Activated CD8-positive, alpha-beta T cell treated with anti-CD3 and anti-CD28 coated beads for 36 hours (primary cell): ENCODE results near the gene PROM2. TPM values are rescaled to one million over a fixed set of nuclear protein-coding genes. Genes with fewer than 3 reads are reported as not detected.
"Not testable (repeated sequence)": the region's sequence is repeated elsewhere in the genome, so short reads cannot be mapped to it uniquely, and the experiment has no call there.

Experiments
- ATAC-seq: fragments of 200-7000 bp; cut with Tn5 transposase; one replicate; pipeline ENCODE4 v1.10.0; 2021; ENCODE audit warnings: mild to moderate bottlenecking, moderate library complexity
- CTCF ChIA-PET: fragments of 350-600 bp; sonication (Branson Sonifier 250); formaldehyde crosslinking; loops from one replicate; lab custom pipeline; 2021; ENCODE audit warnings: antibody characterized with exemption; lab: Charles Lee
- POLR2A ChIA-PET: fragments of 350-600 bp; sonication (Branson Sonifier 250); formaldehyde crosslinking; loops from one replicate; lab custom pipeline; 2021; ENCODE audit warnings: antibody characterized with exemption; lab: Charles Lee
- DNase-seq: peaks from one replicate; pipeline ENCODE4 v3.0.0-alpha.2; 2020
- H3K27ac Mint-ChIP-seq: one replicate; pipeline ENCODE4 v1.8.0; 2021; ENCODE audit warnings: mild to moderate bottlenecking, mixed read lengths
- H3K27me3 Mint-ChIP-seq: one replicate; pipeline ENCODE4 v1.8.0; 2021; ENCODE audit warnings: mixed read lengths
- H3K36me3 Mint-ChIP-seq: one replicate; pipeline ENCODE4 v1.8.0; 2021; ENCODE audit warnings: low read depth, mixed read lengths
- H3K4me1 Mint-ChIP-seq: one replicate; pipeline ENCODE4 v1.8.0; 2021; ENCODE audit warnings: low read depth, mixed read lengths
- H3K4me3 Mint-ChIP-seq: one replicate; pipeline ENCODE4 v1.8.0; 2021; ENCODE audit warnings: mild to moderate bottlenecking, moderate library complexity, mixed read lengths
- H3K9me3 Mint-ChIP-seq: one replicate; pipeline ENCODE4 v1.8.0; 2021; ENCODE audit warnings: mixed read lengths
- intact Hi-C: fragments of 100-400 bp; cut with micrococcal nuclease; formaldehyde crosslinking; loops from one replicate; pipeline ENCODE4 v1.10.0; 2022
- total RNA-seq, 2 experiments: library from RNA; stranded (reverse); gene quantifications; one replicate each; pipeline ENCODE4 v1.2.3, GENCODE V29; 2021
- TF ChIP-seq, protein P1 (sequence below): fragments of 200-600 bp; IDR thresholded peaks from one replicate; pipeline ENCODE4 v1.8.0; 2022; ENCODE audit warnings: antibody characterized with exemption, mild to moderate bottlenecking

PROM2 gene
- total RNA-seq, 2 experiments from 2014 or later, result 0.47 to 1.2 TPM

DNA sequence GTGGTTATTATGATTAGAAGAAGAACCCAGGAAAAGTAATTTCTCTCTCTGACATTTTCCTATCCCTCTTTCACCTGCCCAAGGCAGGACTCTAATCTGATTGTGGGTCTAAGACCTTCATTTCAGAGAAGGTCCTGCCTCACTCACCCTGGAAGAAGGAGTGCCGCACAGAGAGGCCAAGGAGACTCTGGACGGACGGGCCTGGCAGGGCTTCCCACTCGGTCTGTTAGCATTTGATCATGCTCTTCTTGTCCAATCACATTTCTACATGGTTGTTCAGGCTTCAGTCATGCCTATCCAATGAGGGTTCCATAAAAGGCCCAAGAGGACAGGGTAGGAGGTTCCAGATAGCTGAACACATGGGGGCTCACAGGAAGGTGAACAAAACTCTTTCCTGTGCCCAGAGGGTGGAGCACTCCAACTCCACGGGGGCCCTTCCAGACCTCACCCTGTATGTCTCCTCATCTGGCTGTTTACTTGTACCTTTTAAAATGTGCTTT, 39.9 kb upstream of the PROM2 start:
- intact Hi-C loops, result no loop called here
- DNase-seq (no peak), ATAC-seq (no peak)
- Mint-ChIP-seq H3K9me3 (peaks cover 44% of the 10 kb centered on the region), H3K27ac (no peak overlapping the region), H3K4me1 (no peaks in the 10 kb centered on the region), H3K27me3 (no peaks in the 10 kb centered on the region), H3K36me3 (peaks cover 7% of the 10 kb centered on the region), H3K4me3 (no peak overlapping the region)
- TF ChIP-seq, protein P1, sequence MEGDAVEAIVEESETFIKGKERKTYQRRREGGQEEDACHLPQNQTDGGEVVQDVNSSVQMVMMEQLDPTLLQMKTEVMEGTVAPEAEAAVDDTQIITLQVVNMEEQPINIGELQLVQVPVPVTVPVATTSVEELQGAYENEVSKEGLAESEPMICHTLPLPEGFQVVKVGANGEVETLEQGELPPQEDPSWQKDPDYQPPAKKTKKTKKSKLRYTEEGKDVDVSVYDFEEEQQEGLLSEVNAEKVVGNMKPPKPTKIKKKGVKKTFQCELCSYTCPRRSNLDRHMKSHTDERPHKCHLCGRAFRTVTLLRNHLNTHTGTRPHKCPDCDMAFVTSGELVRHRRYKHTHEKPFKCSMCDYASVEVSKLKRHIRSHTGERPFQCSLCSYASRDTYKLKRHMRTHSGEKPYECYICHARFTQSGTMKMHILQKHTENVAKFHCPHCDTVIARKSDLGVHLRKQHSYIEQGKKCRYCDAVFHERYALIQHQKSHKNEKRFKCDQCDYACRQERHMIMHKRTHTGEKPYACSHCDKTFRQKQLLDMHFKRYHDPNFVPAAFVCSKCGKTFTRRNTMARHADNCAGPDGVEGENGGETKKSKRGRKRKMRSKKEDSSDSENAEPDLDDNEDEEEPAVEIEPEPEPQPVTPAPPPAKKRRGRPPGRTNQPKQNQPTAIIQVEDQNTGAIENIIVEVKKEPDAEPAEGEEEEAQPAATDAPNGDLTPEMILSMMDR, result no peak
- ChIA-PET POLR2A (no interaction called here), CTCF (no interaction called here)

DNA sequence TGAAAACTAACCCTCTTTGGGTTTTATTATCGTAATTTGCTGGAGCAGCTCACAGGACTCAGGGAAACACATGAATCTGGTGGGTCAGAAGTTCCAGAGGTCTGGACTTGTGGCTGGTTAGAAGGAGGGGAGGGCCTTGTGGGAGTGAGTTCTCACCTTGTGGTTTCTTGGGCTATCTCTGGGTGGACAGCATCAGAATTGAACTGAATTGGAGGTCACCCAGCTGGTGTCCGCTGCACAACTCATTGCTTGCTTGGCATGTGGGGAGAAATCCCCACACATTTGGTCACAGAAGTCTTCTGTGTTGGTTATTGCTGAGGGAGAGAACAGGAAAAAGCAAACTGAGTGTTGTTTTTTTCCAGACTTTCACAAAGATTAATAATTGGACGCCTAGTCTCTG, 39.4 kb upstream of the PROM2 start:
- no peak for ATAC-seq
- H3K27me3 Mint-ChIP-seq, result no peaks in the 10 kb centered on the region
- no peak for DNase-seq
- CTCF ChIA-PET, result no interaction called here
- peaks cover 44% of the 10 kb centered on the region for H3K9me3 Mint-ChIP-seq
- intact Hi-C loops, result no loop called here
- H3K4me3 Mint-ChIP-seq, result no peak overlapping the region
- no peaks in the 10 kb centered on the region for H3K4me1 Mint-ChIP-seq
- H3K36me3 Mint-ChIP-seq, result peaks cover 7% of the 10 kb centered on the region
- POLR2A ChIA-PET, result no interaction called here
- H3K27ac Mint-ChIP-seq, result no peak overlapping the region
- TF ChIP-seq, protein P1, result no peak

DNA sequence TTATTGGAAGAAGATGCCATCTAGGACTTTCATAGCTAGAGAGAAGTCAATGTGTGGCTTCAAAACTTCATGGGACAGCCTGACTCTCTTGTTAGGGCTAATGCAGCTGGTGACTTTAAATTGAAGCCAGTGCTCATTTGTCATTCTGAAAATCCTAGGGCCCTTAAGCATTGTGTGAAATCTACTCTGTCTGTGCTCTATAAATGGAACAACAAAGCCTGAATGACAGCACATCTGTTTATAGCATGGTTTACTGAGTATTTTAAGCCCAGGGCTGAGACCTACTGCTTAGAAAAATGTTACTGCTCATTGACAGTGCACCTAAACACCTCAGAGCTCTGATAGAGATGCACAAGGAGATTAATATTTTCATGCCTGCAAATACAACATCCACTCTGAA, 36.1 kb upstream of the PROM2 start:
- Mint-ChIP-seq H3K4me1 (no peaks in the 10 kb centered on the region), H3K9me3 (peaks cover 51% of the 10 kb centered on the region), H3K27ac (no peak overlapping the region), H3K36me3 (peaks cover 9% of the 10 kb centered on the region), H3K27me3 (no peaks in the 10 kb centered on the region), H3K4me3 (no peak overlapping the region)
- CTCF ChIA-PET, result interaction anchor here (1.8 kb wide), 1 partner anchor 107 kb away, joined by 5 read pairs; no protein-coding TSS in a partner anchor
- intact Hi-C loops, result no loop called here
- POLR2A ChIA-PET, result no interaction called here
- TF ChIP-seq, protein P1, result no peak
- DNase-seq (no peak), ATAC-seq (no peak)

DNA sequence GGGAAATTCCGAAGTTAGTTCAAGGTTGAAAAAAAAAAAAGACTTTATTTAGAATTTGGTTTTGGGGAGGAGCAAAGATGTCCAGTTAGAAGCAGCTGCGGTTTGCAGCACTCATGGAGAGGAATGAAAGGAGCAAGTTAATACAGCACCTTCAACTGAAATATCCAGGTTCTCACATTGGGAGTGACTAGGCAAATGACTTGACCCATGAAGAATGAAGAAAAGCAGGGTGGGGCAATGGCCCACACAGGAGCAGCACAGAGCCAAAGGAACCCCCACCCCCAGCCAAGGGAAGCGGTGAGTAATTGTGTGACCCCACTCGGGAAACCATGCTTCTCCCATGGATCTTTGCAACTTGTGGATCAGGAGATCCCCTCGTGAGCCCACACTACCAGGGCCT, 34.2 kb upstream of the PROM2 start:
- intact Hi-C loops, result no loop called here
- CTCF ChIA-PET, result no interaction called here
- peaks cover 46% of the 10 kb centered on the region for H3K9me3 Mint-ChIP-seq
- TF ChIP-seq, protein P1, result no peak
- no peak overlapping the region for H3K4me3 Mint-ChIP-seq
- H3K4me1 Mint-ChIP-seq, result no peaks in the 10 kb centered on the region
- no peak for DNase-seq
- POLR2A ChIA-PET, result no interaction called here
- ATAC-seq, result no peak
- no peaks in the 10 kb centered on the region for H3K27me3 Mint-ChIP-seq
- peaks cover 10% of the 10 kb centered on the region for H3K36me3 Mint-ChIP-seq
- no peak overlapping the region for H3K27ac Mint-ChIP-seq

DNA sequence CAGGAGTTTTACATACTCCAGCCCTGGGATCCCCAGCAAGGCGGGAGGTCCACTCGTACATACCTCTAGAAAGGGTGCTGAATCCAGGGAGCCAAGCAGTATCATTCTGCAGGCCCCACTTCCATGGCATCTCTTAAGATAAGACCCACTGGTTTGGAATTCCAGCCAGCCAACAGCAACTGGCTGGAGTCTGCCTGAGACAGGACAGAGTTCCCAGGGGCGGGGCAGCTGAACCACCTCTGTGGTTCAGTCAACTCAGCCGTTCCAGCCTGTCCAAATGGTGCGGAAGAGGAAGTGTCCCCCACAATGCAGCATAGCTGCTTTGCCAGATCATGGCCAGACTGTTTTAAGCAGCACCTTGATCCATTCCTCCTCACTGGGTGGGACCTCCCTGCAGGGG, 33.7 kb upstream of the PROM2 start:
- ATAC-seq (no peak), DNase-seq (no peak)
- H3K9me3 Mint-ChIP-seq, result peaks cover 46% of the 10 kb centered on the region
- CTCF ChIA-PET, result no interaction called here
- H3K27ac Mint-ChIP-seq, result no peak overlapping the region
- no peaks in the 10 kb centered on the region for H3K4me1 Mint-ChIP-seq
- POLR2A ChIA-PET, result no interaction called here
- TF ChIP-seq, protein P1, result no peak
- H3K27me3 Mint-ChIP-seq, result no peaks in the 10 kb centered on the region
- no peak overlapping the region for H3K4me3 Mint-ChIP-seq
- intact Hi-C loops, result no loop called here
- H3K36me3 Mint-ChIP-seq, result peaks cover 11% of the 10 kb centered on the region

DNA sequence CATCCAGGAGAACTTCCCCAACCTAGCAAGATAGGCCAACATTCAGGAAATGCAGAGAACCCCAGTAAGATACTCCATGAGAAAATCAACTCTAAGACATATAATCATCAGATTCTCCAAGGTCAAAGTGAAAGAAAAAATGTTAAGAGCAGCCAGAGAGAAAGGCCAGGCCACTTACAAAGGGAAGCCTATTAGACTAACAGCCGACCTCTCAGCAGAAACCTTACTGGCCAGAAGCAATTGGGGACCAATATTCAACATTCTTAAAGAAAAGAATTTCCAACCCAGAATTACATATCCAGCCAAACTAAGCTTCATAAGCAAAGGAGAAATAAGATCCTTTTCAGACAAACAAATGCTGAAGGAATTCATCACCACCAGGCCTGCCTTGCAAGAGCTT, 32.2 kb upstream of the PROM2 start:
- DNase-seq, H3K4me3 Mint-ChIP-seq, intact Hi-C loops, ATAC-seq, H3K27ac Mint-ChIP-seq, H3K27me3 Mint-ChIP-seq, H3K4me1 Mint-ChIP-seq, POLR2A ChIA-PET: not testable (repeated sequence)
- CTCF ChIA-PET, result interaction anchor here (0.6 to 1.0 kb wide), 2 partner anchors 125 to 162 kb away, joined by 3 to 5 read pairs; no protein-coding TSS in a partner anchor
- peaks cover 49% of the 10 kb centered on the region for H3K9me3 Mint-ChIP-seq
- H3K36me3 Mint-ChIP-seq, result peaks cover 14% of the 10 kb centered on the region
